HepG2 (cell line): ENCODE measurements around the gene LRRC32.

Experiments used
- EP300 ChIP-seq, 3 experiments: sonication (generic) in 1 of 3; formaldehyde crosslinking in 1 of 3; IDR thresholded peaks; 2 replicates each; pipeline versions ENCODE4 v1.5.1 to v1.6.1; 2011 to 2020; ENCODE audit warnings: low read depth in 2 of 3, low read length in 2 of 3, borderline replicate concordance in 1 of 3, improper control_type of control experiment in 1 of 3, mild to moderate bottlenecking in 1 of 3, missing genetic modification reagents in 1 of 3, moderate library complexity in 1 of 3
- EZH2 ChIP-seq: conservative IDR thresholded peaks from 2 replicates; pipeline ENCODE4 v1.6.1; 2012; ENCODE audit warnings: mild to moderate bottlenecking, low read depth, low read length, moderate library complexity
- MTF1 ChIP-seq: sonication (generic); formaldehyde crosslinking; IDR thresholded peaks from 2 replicates; pipeline ENCODE4 v1.5.0; 2020; ENCODE audit warnings: missing genetic modification reagents
- MZF1 ChIP-seq: sonication (generic); formaldehyde crosslinking; IDR thresholded peaks from 2 replicates; pipeline ENCODE4 v1.8.1; 2023; ENCODE audit warnings: mild to moderate bottlenecking, missing genetic modification reagents, borderline replicate concordance
- NFYB ChIP-seq: sonication (generic); formaldehyde crosslinking; IDR thresholded peaks from 2 replicates; pipeline ENCODE4 v1.4.0; 2020; ENCODE audit warnings: missing genetic modification reagents
- RFX5 ChIP-seq: IDR thresholded peaks from 2 replicates; pipeline ENCODE4 v1.6.1; 2011; ENCODE audit warnings: low read depth, low read length, improper control_type of control experiment
- TBL1XR1 ChIP-seq: fragments of 150-350 bp; IDR thresholded peaks from 2 replicates; pipeline ENCODE4 v1.6.1; 2014; ENCODE audit warnings: borderline replicate concordance, low read length; ENCODE audit not compliant: partially characterized antibody
- TF ChIP-seq, protein P1 (sequence below): sonication (generic); formaldehyde crosslinking; IDR thresholded peaks from 2 replicates; pipeline ENCODE4 v1.5.0; 2020; ENCODE audit warnings: mild to moderate bottlenecking, missing genetic modification reagents, moderate library complexity
- TF ChIP-seq, protein P2 (sequence below), 2 experiments: fragments of 450-650 bp in 1 of 2; sonication (generic) in 1 of 2; formaldehyde crosslinking in 1 of 2; IDR thresholded peaks; 2 replicates each; pipeline versions ENCODE4 v1.6.1 to v1.8.0; 2016 to 2022; ENCODE audit warnings: antibody characterized with exemption in 1 of 2, mild to moderate bottlenecking in 1 of 2, missing genetic modification reagents in 1 of 2
- TF ChIP-seq, protein P3 (sequence below): sonication (generic); formaldehyde crosslinking; IDR thresholded peaks from 2 replicates; pipeline ENCODE4 v1.4.0; 2020; ENCODE audit warnings: missing genetic modification reagents

DNA sequence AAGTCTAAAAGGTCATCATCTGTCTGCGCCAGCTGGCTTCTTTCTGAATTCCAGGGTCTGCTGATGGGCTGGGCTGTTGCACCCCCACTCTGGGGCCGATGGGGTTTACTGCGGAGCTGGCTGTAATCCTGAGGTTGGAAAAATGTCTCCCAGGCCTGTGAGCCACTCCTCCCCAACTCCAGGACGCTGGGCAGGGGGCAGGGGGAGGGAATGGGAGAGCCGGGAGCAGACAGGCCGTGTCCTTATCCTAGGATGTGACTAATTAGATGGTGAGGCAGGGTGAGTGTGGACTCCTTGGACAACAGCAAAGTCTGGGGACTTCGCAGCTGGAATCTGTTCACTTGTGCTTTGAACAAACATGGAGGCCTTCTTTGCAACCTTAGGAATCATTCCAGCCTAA lies 48.7 kb downstream of the LRRC32 start:
- TF ChIP-seq RFX5 (no peak), EZH2 (no peak), MTF1 (no peak), TBL1XR1 (no peak), EP300 (IDR thresholded peaks at IDR 0.05; ENCODE audit: low read depth in 2 of 2, low read length in 2 of 2) (no peak), EP300 (CRISPR knock-in tag; IDR thresholded peaks at IDR 0.05; ENCODE audit: borderline replicate concordance) (no peak), NFYB (CRISPR knock-in tag) (no peak), MZF1 (no peak)
- TF ChIP-seq, protein P1, sequence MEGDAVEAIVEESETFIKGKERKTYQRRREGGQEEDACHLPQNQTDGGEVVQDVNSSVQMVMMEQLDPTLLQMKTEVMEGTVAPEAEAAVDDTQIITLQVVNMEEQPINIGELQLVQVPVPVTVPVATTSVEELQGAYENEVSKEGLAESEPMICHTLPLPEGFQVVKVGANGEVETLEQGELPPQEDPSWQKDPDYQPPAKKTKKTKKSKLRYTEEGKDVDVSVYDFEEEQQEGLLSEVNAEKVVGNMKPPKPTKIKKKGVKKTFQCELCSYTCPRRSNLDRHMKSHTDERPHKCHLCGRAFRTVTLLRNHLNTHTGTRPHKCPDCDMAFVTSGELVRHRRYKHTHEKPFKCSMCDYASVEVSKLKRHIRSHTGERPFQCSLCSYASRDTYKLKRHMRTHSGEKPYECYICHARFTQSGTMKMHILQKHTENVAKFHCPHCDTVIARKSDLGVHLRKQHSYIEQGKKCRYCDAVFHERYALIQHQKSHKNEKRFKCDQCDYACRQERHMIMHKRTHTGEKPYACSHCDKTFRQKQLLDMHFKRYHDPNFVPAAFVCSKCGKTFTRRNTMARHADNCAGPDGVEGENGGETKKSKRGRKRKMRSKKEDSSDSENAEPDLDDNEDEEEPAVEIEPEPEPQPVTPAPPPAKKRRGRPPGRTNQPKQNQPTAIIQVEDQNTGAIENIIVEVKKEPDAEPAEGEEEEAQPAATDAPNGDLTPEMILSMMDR: no peak
- TF ChIP-seq, protein P2, sequence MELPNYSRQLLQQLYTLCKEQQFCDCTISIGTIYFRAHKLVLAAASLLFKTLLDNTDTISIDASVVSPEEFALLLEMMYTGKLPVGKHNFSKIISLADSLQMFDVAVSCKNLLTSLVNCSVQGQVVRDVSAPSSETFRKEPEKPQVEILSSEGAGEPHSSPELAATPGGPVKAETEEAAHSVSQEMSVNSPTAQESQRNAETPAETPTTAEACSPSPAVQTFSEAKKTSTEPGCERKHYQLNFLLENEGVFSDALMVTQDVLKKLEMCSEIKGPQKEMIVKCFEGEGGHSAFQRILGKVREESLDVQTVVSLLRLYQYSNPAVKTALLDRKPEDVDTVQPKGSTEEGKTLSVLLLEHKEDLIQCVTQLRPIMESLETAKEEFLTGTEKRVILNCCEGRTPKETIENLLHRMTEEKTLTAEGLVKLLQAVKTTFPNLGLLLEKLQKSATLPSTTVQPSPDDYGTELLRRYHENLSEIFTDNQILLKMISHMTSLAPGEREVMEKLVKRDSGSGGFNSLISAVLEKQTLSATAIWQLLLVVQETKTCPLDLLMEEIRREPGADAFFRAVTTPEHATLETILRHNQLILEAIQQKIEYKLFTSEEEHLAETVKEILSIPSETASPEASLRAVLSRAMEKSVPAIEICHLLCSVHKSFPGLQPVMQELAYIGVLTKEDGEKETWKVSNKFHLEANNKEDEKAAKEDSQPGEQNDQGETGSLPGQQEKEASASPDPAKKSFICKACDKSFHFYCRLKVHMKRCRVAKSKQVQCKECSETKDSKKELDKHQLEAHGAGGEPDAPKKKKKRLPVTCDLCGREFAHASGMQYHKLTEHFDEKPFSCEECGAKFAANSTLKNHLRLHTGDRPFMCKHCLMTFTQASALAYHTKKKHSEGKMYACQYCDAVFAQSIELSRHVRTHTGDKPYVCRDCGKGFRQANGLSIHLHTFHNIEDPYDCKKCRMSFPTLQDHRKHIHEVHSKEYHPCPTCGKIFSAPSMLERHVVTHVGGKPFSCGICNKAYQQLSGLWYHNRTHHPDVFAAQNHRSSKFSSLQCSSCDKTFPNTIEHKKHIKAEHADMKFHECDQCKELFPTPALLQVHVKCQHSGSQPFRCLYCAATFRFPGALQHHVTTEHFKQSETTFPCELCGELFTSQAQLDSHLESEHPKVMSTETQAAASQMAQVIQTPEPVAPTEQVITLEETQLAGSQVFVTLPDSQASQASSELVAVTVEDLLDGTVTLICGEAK (IDR thresholded peaks at IDR 0.05): no peak
- TF ChIP-seq, protein P2 (CRISPR knock-in tag; IDR thresholded peaks at IDR 0.05): no peak
- TF ChIP-seq, protein P3, sequence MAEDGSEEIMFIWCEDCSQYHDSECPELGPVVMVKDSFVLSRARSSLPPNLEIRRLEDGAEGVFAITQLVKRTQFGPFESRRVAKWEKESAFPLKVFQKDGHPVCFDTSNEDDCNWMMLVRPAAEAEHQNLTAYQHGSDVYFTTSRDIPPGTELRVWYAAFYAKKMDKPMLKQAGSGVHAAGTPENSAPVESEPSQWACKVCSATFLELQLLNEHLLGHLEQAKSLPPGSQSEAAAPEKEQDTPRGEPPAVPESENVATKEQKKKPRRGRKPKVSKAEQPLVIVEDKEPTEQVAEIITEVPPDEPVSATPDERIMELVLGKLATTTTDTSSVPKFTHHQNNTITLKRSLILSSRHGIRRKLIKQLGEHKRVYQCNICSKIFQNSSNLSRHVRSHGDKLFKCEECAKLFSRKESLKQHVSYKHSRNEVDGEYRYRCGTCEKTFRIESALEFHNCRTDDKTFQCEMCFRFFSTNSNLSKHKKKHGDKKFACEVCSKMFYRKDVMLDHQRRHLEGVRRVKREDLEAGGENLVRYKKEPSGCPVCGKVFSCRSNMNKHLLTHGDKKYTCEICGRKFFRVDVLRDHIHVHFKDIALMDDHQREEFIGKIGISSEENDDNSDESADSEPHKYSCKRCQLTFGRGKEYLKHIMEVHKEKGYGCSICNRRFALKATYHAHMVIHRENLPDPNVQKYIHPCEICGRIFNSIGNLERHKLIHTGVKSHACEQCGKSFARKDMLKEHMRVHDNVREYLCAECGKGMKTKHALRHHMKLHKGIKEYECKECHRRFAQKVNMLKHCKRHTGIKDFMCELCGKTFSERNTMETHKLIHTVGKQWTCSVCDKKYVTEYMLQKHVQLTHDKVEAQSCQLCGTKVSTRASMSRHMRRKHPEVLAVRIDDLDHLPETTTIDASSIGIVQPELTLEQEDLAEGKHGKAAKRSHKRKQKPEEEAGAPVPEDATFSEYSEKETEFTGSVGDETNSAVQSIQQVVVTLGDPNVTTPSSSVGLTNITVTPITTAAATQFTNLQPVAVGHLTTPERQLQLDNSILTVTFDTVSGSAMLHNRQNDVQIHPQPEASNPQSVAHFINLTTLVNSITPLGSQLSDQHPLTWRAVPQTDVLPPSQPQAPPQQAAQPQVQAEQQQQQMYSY (CRISPR knock-in tag): no peak
